Mucosa of gallbladder (tissue), 1 donor: Measurements from ENCODE around the gene ZNF595. TPM values are rescaled to one million over a fixed set of nuclear protein-coding genes. Genes with fewer than 3 reads are reported as not detected.
"Not testable (repeated sequence)": the region's sequence is repeated elsewhere in the genome, so short reads cannot be mapped to it uniquely, and the experiment has no call there.

Experiments used
- DNase-seq: peaks from one replicate; pipeline ENCODE4 v3.0.0-alpha.2; 2020; ENCODE audit warnings: low spot score
- total RNA-seq: library from RNA; stranded (reverse); gene quantifications from one replicate; pipeline ENCODE4 v1.2.1, GENCODE V29; 2021
- donor health status: DM: no; HTN: no; CAD: no.

Gene ZNF595
- total RNA-seq: 17.6 TPM

DNA sequence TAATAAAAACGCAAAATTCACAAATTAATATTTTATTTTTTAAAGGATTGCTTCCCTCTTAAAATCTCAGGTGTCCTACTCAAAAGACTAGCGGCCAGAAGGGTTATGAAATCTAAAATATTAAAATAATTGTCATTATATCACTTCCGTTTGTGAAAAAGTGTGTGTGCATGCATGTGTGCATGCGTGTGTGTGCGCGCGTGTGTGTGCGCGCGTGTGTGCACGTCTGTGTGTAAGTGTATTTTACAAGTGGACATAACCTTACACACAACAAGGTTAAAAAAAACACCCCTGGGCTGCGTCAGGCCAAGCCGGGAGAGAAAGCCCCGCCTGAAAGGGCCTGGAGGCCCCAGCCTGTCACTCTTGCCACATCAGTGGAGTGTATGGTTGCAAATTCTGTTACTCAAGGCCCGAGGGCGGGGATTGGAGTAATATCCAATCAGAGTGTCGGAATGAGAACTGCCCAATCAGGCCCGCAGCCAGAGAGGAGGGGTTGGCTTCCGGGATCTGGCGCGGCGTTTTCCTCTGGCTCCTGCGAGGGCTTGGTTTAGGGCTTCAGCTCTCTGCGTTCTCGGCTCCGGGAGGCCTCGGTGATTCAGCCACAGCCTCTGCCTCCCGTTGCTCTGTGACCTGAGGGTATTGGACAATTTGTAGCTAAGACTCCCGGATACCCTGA lies at the start of gene ZNF595:
Gene ZNF595 (plus strand): TSS at position 518 of the 676 bp plus-strand sequence. CDS start 168 bp downstream, outside the sequence.
- peak; percentile 27 for DNase-seq

DNA sequence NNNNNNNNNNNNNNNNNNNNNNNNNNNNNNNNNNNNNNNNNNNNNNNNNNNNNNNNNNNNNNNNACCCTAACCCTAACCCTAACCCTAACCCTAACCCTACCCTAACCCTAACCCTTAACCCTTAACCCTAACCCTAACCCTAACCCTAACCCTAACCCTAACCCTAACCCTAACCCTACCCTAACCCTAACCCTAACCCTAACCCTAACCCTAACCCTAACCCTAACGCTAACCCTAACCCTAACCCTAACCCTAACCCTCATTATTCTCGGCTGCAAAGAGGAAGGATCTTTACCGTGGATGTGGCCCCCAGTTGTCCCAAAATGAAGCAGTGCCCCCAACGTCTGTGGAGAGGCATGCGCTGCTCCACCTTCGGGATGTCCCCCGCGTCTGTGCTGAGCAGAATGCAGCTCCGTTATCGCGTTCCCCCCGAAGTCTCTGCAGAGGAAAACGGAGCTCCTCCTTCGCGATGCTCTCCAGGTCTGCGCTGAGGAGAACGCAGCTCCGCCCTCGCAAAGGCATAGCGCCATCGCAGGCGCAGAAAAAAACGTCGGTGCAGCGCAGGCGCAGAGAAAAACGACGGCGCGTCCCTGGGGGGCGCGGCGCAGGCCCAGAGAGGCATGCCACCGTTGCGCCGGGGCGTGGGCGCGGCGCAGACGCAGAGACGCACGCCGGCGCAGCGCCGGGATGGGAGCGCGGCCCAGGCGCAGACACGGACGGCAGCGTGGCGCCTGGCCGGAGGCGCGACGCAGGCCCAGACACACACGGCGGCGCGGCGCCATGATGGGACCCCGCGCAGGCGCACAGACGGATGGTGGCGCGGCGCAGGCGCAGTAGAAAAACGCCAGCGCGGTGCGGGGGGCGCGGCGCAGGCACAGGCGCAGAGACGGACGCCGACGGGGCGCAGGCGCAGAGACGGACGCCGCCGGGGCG lies 42.9 kb upstream of the ZNF595 start:
- DNase-seq: not testable (repeated sequence)

DNA sequence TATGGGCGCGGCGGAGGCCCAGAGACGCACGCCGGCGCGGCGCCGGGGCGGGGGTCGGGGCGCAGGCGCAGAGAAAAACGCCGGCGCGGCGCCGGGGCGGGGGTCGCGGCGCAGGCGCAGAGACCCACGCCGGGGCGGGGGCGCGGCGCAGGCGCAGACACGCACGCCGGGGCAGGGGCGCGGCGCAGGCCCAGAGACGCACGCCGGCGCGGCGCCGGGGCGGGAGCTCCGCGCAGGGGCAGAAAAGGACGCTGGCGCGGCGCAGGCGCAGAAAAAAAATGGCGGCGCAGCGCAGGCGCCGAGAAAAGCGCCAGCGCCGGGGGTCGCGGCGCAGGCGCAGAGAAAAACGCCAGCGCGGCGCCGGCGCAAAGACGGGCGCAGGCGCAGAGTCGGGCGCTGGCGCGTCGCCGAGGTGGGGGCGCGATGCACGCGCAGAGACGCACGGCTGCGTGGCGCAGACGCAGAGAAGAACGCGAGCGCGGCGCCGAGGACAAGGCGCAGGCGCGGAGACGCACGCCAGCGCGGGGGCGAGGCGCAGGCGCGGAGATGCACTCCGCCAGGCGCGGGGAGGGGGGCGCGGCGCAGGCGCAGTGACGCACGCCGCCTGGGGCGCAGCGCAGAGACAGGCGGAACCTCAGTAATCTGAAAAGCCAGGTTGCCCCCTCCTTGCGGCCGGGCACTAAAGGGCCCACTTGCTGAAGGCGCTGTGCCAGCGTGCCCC lies 41.9 kb upstream of the ZNF595 start:
- DNase-seq: not testable (repeated sequence)

DNA sequence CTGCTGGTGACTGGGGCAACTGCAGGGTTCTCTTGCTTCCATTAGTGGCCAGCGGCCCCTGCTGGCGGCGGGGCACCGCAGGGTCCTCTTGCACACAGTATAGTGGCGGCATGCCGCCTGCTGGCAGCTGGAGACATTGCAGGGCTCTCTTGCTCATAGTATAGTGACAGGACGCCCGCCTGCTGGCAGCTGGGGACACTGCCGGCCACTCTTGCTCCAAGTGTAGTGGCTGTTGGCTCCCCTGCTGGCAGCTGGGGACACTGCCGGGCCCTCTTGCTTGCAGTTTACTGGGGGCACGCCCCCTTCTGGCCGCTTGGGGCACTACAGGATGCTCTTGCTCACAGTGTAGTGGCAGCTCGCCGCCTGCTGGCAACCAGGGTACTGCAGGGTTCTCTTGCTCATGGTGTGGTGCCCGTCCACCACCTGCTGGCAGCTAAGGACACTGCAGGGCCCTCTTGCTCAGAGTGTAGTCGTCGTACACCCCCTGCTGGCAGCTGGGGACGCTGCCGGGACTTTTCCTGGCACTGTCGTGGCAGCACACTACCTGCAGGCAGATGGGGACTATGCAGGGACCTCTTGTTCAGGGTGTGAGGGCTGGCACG lies 41.2 kb upstream of the ZNF595 start:
- DNase-seq: not testable (repeated sequence)

DNA sequence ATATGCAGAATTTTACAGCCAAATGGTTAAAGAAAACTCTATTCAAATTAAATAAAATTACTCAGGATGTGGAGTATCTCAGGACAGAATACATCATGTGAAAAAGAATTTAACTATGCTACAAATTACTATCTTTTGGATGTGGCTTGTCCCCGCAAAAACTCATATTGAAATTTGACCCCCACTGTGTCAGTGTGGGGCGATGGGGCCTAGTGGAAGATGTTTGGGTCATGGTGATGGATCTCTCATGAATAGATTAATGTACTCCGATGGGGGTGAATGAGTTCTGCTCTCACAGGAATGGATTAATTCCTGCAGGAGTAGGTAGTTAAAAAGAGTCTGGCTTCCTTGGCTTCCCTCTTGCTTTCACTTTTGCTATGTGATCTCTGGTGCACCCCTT lies 35.0 kb upstream of the ZNF595 start:
- DNase-seq: not testable (repeated sequence)

DNA sequence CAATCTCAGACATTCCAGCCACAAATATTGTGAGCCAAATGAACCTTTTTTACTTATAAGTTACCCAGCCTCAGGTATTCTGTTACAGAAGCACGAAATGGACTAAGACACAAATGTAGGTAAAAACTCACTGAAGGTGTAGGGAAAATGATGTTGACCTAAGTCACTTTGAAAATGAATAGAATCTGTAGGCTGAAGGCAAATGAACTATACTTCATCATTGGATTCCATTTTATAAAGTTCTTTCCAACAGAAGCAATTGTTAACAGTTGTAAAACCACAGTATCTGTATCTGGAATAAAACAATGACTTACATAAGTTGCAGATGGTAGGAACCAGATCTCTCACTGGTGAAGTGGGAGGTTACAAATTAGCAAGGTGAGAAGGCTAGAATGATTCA lies 34.5 kb upstream of the ZNF595 start:
- not testable (repeated sequence) for DNase-seq

DNA sequence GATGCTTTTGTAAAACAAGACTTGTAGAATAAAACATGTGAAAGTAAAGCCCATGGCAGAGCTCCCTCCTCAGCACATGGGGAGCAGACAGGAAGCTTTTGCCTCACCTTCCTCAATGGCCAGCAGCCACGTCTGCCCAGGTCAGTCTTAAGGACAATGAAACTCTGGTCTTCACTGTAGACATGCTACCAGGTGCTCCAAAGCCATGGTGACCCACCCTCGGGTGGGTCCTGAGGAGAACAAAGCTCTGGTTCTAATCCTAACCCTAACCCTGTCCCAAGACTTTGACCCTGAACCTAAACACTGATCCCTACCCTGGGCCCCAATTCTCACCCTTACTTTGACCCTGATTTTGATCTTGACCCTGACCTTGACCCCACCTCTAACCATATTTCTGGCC lies 30.2 kb upstream of the ZNF595 start:
- not testable (repeated sequence) for DNase-seq

DNA sequence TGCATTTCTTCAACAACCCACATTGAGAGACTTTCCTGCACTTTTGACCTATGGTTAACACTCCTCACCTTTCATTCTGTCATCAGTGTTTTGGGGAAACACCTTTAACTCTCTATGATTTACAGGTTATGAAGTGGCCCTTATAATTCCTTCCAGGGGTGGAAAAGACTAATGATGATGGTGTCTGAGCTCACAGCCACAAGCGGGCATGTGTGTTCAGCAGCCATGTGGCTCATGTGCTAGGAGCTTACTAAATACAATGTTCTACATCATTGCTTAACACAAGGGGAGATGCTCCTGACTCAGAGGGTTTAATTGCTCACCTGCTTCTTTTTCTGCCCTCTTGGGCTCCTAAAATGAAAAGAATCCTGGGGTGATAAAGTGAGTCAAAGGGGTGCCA lies 28.8 kb upstream of the ZNF595 start:
- DNase-seq: not testable (repeated sequence)

DNA sequence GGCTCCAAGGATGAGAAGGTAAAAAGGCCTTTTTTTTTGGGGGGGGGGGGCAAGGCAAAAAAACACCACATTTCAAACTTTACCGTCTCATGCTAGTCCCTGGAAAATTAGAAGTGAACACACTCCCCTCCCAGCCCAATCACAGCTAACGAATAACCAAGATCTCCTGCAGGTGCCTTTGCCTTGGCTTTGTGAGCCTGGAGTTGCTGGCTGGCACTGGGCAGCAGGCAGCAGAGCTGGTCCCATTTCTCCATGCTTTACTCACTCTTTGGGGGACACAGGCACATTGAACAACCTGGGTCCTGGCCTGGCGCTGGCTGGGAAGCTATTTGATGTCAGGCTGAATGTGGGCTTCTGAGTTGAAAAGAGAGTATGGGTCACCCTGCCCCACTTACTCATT lies 25.6 kb upstream of the ZNF595 start:
- DNase-seq: not testable (repeated sequence)

DNA sequence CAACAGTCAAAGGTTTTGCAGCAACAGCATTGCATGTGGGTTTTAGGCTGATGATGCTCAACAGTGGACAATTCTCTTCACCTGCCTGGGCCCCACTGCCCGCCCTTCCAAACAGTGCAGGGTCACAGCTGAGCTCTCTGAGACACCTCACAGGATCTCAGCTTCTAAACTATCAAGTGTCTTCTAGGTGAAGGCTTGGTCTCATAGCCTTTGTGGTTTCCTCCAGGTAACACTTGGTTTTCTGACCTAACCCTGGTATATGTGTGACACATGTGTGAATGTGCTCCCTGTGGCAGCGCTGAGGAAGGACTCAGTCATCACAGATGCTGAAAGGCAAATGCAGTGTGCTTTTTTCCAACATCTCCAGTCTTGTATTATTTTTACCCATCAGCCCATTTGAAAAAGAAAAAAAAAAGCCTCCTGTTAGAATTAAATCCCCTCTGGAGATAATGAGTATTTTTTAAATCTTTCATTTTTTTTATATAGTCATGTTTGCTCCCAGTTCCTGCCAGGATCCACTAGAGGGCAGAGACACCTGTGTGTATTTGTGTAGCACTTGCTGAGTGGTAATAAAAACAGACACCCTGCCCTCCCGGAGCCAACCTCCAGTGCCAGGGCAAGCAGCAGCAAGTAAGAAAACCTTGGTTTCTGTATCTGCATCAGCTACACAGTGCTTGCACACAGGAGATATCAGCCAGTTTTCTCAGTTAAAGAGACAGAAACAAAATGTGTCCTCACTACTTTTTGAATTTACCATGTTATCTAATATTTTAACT lies 24.2 kb upstream of the ZNF595 start:
- not testable (repeated sequence) for DNase-seq

DNA sequence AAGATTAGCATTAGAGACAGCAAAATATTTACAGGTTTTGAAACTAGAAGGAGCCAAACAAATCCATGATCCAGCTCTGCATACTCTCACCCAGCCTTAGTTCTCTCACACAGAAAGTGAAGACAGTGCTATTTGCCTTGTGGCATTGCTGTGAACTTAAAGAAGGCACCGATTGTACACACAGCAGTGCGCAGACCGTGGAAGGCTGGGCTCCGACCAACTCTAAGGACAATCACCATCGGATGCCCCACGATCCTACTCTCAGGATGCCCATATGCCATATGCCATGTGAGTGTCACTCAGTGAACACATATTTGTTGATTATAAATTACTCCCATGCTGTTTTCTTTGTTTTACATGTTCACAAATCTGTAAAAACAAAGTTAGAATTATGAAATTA lies 19.8 kb upstream of the ZNF595 start:
- not testable (repeated sequence) for DNase-seq

DNA sequence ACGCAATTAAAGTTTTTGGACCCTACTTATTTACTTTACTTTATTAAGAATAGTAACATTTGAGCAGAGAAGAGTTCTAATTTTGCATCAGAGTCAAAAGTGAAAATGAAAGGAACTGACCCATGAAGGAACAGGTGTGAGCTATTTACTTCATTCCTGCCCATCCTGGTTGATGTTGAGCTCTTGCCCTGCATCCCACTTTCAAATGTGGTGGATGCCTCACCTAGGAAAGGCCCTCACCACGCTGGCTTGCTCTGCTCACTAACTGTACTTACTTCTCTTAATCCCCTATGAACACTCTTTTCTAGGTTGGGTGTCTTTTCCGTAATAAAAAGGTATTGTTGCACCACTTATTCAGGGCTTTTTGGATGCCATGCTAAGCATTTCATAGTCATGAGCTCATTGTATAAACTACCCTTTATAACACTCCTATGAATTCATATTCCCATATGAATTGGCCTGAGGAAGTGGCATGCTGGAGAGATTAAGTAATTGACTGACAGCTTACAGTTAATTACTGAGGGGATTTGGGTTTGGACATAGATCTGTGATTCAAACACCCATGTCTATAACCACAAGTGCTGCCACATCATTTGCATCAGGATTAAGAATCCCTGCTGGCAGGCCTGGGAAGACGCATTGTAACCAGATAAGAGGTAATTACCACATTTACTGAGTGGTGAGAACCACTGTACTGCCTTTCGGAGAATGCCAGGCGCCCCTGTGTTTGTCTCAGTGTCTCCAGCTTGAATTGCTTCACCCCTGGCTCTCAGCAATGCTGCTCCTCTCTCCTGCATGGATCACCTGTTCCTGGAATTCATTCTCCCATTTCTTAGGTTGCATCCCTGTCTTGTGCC lies 16.3 kb upstream of the ZNF595 start:
- not testable (repeated sequence) for DNase-seq

DNA sequence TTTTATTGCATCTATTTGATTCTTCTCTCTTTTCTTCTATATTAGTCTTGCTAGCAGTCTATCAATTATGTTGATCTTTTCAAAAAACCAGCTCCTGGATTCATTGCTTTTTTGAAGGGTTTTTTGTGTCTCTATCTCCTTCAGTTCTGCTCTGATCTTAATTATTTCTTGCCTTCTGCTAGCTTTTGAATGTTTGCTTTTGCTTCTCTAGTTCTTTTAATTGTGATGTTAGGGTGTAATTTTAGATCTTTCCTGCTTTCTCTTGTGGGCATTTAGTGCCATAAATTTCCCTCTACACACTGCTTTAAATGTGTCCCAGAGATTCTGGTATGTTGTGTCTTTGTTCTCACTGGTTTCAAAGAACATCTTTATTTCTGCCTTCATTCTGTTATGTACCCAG lies 14.9 kb upstream of the ZNF595 start:
- not testable (repeated sequence) for DNase-seq

DNA sequence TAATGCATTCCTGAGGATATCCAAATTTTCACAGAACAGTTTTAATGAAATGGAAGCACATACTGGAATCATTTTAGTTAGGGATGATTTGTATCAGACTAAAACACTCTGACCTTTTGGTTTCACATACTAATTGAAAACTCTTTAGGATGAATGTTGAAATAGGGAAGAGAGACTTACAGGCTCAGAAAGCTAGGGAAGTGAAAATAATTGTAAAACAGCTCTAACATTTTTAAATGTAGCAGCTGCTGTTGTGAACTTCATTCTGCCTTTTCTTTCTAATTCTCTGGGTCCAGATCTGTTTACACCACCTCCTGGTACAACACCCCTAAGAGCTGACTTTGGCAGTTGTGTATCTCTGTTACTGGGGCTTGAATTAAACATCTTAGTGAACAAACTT lies 9.7 kb upstream of the ZNF595 start:
- not testable (repeated sequence) for DNase-seq

DNA sequence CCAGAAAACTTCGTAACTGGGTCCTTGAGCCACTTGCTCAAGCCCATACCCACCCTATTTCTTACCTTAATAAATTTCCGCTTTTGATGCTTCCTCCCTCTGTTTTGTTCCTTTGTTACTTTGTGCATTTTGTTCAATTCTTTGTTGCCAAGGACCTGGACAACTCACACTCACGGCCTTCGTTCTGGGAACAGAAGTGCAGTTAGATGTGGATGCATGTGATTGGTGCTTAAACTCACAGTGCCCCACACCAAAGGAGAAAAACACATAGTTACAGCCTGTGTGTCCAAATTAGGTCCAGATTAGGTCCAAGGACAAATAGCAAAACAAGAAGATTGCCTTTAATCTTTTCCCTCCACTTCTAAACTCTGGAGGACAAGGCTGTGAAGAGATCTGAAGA lies 1.9 kb upstream of the ZNF595 start:
- DNase-seq: not testable (repeated sequence)

DNA sequence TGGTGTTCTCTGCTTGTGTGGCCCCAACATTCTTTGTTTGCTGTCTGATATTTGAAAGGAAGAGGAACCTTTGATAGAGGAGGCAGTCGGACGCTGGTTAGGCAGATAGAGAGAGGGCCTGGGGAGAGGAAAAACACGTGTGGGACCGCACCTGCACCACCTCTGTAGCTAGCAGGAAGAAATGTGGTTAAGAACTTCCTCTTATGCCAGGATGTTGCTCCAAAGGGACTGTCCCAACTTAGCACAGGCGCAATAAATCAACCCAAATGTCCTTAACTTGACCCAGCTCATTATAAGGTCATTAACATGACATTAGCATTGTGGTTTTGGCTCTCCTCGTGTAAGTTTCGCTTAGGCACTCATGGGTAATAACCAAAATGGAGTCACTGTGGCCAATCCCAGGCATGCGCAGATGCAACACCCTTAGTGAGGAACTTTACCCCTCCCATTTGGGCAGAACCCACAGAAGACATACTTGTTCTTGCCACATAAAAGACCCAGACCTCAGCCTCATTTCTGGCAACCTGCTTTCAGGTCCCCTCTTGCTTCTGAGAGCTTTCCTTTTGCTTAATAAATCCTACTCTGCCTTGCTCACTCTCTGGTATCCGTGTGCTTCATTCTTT lies 1.4 kb upstream of the ZNF595 start:
- DNase-seq: not testable (repeated sequence)

DNA sequence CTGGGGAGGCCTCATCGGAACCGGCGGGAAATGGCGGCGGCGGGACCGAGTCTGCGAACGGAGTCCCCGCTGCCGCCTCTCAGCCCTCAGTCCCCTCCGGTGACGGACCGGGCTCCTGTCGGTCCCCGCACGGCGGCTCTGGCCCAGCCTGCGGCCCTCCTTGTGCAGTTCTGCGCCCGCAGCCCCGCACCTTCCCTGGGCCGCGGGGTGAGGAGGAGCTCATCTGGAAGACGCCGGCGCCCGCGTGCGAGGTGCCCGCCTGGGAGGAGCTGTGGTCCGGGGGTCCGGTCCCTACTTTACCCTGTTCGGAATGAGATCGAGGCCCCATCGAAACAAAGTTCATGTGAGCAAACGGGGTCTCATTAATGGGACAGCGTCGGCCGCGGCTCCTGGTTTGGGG lies 400 bp downstream of the ZNF595 start:
- not testable (repeated sequence) for DNase-seq

DNA sequence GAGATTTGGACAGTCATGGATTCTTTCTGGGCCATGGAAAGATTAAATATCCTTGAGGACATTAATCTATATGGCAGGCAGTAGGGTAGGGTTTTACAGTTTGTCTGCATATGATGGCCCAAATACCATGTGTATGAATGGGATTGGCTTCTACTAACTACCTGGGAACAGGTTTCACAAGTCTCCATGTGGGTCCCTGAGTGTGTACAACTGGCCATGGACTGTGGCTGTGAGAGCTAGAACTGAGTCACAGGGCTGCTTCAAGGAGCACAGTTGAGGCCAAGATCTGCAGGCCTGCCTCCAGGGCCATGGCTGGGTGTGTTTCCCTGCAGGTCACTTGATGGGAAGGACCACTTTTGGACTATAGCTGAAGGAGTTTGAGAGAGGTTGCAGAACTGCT lies 11.6 kb downstream of the ZNF595 start:
- not testable (repeated sequence) for DNase-seq

DNA sequence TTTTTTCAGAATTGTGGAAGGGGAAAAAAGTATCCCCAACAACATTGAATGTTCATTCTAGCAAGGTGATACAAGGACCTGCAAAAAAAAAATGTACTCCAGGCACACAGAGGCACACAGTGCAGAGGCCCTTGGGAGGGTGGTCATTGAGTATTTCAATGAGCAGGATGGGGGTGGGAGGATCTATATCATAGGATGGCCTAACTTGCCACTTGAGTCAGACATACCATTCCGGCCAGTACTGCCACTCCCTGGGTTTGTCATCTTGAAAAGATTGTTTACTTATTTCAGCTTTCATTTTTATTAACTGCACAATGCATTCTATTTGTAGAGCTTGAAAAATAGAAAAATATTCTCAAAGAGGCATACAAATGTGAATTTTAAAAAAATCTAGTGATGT lies 18.7 kb downstream of the ZNF595 start:
- no peak for DNase-seq
